ENCODE data around the gene CLEC3B. TPM values are rescaled to one million over a fixed set of nuclear protein-coding genes. Genes with fewer than 3 reads are reported as not detected.

Gene CLEC3B
- total RNA-seq, 2 donors from 2014 or later, result 0.25 TPM; not detected in 1

Other genes starting within 250 kb of the CLEC3B start
- gene TMEM42, start 164.4 kb upstream of the CLEC3B start, total RNA-seq, result 10 to 100 TPM; 15.6 to 22.4 TPM
- not detected for gene TGM4, start 151.7 kb upstream of the CLEC3B start, total RNA-seq
- 10 to 100 TPM; 33.0 to 37.6 TPM for gene ZDHHC3, start 50.1 kb upstream of the CLEC3B start, total RNA-seq
- 10 to 100 TPM; 42.9 to 46.9 TPM for gene EXOSC7, start 50.1 kb upstream of the CLEC3B start, total RNA-seq
- 1 to 10 TPM; 1.2 to 2.8 TPM for gene CDCP1, start 120.1 kb downstream of the CLEC3B start, total RNA-seq
- not detected for gene TMEM158, start 200.0 kb downstream of the CLEC3B start, total RNA-seq

Measured in activated T-cell treated with anti-CD3 and anti-CD28 coated beads, Interleukin-2, amount 50 U/mL, for 72 hours (primary cell).